HL-60 (cell line): ENCODE data around the gene CALCB.

Source experiments
- DNase-seq, 2 experiments: peaks; one replicate each; pipeline ENCODE4 v3.0.0-alpha.2; 2010 to 2020; ENCODE audit warnings: low read depth in 1 of 2, low spot score in 1 of 2
- H3K27ac ChIP-seq: fragments of 250-450 bp; sonication (Bioruptor Pico); replicated peaks from 2 replicates; pipeline ENCODE4 v1.5.1; 2020; ENCODE audit warnings: mild to moderate bottlenecking, moderate library complexity
- H3K27me3 ChIP-seq: fragments of 250-450 bp; sonication (Bioruptor Pico); 2 replicates; pipeline ENCODE4 v1.5.1; 2021; ENCODE audit warnings: mild to moderate bottlenecking, moderate library complexity; ENCODE audit not compliant: insufficient read depth, poor library complexity, severe bottlenecking
- H3K4me3 ChIP-seq: replicated peaks from 2 replicates; pipeline ENCODE4 v1.5.1; 2011; ENCODE audit warnings: mild to moderate bottlenecking, control low read depth, low read length; ENCODE audit not compliant: insufficient read depth
- GABPA ChIP-seq: IDR thresholded peaks from 2 replicates; pipeline ENCODE4 v1.6.1; 2012; ENCODE audit warnings: low read depth
- POLR2AphosphoS5 ChIP-seq: IDR thresholded peaks from 2 replicates; pipeline ENCODE4 v1.6.1; 2012; ENCODE audit warnings: low read depth
- SPI1 ChIP-seq: IDR thresholded peaks from 2 replicates; pipeline ENCODE4 v1.6.1; 2012; ENCODE audit warnings: low read depth, mild to moderate bottlenecking, borderline replicate concordance
- TF ChIP-seq, protein P1 (sequence below): IDR thresholded peaks from one replicate; pipeline ENCODE4 v1.5.1; 2011; ENCODE audit warnings: low read length, control low read depth, inconsistent platforms; ENCODE audit not compliant: insufficient read depth
- TF ChIP-seq, protein P2 (sequence below): IDR thresholded peaks from 2 replicates; pipeline ENCODE4 v1.6.1; 2012; ENCODE audit warnings: low read depth; ENCODE audit not compliant: insufficient replicate concordance

The CALCB gene

DNA sequence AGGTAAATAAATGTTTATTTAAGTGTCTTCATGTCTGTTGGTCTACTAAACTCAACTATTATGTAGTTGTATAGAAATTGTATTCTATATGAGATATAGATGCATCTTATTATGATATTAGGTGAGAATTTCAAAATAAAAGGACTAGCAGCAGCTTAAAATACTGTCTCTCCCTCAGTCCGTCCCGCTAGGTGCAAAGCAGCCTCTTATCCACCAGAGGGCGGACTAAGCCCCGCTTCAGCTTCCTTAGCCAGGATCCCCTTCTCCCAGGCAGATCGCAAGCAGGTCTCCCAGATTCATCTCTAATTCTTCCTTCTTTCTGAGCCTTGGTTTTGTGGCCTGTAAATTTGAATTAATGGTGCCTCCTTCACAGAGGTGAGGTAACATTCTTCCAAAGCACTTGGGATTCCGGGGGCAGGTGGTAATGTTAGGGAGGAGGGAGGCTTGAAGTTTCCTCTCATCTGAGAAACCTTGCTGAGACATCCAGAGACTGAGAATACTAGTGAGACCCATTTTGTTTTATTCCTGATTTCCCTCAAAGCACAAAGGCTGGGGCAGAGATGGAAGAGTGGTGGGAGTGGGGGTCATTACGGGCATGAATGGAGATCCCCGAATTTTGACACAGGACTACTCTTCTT, 27.8 kb downstream of the CALCB start:
- peak; percentile 24 to 56 for DNase-seq
- Histone ChIP-seq H3K27ac (no peak overlapping the region), H3K27me3 (peaks cover 11% of the 10 kb centered on the region), H3K4me3 (no peak overlapping the region)
- TF ChIP-seq, protein P1, sequence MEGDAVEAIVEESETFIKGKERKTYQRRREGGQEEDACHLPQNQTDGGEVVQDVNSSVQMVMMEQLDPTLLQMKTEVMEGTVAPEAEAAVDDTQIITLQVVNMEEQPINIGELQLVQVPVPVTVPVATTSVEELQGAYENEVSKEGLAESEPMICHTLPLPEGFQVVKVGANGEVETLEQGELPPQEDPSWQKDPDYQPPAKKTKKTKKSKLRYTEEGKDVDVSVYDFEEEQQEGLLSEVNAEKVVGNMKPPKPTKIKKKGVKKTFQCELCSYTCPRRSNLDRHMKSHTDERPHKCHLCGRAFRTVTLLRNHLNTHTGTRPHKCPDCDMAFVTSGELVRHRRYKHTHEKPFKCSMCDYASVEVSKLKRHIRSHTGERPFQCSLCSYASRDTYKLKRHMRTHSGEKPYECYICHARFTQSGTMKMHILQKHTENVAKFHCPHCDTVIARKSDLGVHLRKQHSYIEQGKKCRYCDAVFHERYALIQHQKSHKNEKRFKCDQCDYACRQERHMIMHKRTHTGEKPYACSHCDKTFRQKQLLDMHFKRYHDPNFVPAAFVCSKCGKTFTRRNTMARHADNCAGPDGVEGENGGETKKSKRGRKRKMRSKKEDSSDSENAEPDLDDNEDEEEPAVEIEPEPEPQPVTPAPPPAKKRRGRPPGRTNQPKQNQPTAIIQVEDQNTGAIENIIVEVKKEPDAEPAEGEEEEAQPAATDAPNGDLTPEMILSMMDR: peak; percentile 93
- no peak for TF ChIP-seq GABPA

DNA sequence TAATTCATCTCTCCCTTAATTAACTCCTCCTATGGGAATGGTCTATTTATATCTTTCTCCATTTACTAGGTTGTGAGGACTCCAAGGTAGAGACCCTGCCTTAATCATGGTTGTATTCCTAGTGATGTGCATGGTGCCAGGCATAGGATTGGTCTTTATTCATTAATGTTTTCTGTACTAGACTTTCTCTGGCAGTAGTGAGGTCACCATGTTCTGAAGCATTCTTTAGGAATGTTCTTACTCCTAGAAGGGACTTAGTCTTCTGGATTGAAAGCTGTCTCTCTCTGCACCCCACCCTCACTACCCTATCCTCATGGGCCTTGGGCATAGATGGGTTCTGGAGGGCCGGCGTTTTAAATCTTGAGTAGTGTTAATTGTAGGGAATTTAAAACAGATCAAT, 30.8 kb downstream of the CALCB start:
- Histone ChIP-seq H3K27ac (no peak overlapping the region), H3K4me3 (no peak overlapping the region), H3K27me3 (peaks cover 4% of the 10 kb centered on the region)
- TF ChIP-seq, protein P1: no peak
- no peak for TF ChIP-seq POLR2AphosphoS5
- TF ChIP-seq SPI1: no peak
- TF ChIP-seq, protein P2, sequence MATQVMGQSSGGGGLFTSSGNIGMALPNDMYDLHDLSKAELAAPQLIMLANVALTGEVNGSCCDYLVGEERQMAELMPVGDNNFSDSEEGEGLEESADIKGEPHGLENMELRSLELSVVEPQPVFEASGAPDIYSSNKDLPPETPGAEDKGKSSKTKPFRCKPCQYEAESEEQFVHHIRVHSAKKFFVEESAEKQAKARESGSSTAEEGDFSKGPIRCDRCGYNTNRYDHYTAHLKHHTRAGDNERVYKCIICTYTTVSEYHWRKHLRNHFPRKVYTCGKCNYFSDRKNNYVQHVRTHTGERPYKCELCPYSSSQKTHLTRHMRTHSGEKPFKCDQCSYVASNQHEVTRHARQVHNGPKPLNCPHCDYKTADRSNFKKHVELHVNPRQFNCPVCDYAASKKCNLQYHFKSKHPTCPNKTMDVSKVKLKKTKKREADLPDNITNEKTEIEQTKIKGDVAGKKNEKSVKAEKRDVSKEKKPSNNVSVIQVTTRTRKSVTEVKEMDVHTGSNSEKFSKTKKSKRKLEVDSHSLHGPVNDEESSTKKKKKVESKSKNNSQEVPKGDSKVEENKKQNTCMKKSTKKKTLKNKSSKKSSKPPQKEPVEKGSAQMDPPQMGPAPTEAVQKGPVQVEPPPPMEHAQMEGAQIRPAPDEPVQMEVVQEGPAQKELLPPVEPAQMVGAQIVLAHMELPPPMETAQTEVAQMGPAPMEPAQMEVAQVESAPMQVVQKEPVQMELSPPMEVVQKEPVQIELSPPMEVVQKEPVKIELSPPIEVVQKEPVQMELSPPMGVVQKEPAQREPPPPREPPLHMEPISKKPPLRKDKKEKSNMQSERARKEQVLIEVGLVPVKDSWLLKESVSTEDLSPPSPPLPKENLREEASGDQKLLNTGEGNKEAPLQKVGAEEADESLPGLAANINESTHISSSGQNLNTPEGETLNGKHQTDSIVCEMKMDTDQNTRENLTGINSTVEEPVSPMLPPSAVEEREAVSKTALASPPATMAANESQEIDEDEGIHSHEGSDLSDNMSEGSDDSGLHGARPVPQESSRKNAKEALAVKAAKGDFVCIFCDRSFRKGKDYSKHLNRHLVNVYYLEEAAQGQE: no peak
- no peak for TF ChIP-seq GABPA
- no peak for DNase-seq

DNA sequence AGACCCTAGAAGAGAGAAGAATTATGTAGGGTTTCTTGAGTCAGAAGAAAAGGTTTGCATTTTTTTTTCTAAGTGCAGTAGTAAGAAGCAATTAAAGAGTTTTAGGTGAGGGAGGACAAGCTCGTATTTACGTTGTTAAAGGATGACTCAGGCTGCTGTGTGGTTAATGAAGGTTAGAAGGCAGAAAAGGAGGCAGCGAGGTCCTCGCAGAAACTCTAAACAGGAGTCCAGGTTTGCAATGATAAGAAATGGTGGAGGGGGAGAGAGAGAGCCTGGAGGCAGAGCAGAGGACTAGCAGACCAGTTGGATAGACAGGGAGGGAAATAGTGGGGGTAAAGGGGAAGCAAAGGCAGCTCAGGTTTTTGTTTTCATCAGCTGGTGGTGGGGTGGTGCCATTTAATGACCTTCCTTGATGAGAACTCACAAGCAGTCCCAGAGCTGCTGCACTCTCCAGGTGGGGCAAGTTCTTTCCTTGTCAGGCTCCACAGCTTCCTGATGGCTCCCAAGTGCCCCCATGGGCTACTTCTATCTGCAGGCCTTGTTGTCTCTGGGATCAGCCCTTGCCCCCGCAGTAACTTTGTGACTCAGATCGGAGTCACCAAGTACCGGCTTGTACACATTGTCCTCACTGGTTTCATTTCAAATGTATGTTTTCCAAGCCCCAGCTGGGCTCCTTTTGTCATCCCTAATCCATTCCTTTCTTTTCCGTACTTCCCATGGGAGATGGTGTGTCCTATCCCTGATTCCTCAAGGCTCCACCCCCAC, 33.0 kb downstream of the CALCB start:
- TF ChIP-seq, protein P2: no peak
- TF ChIP-seq, protein P1: no peak
- TF ChIP-seq POLR2AphosphoS5: no peak
- no peak for TF ChIP-seq SPI1
- TF ChIP-seq GABPA: no peak
- Histone ChIP-seq H3K4me3 (no peak overlapping the region), H3K27me3 (no peaks in the 10 kb centered on the region), H3K27ac (no peak overlapping the region)
- DNase-seq: no peak
